HG03159 (cell line): ENCODE results near the gene DCUN1D1.
A peak's percentile ranks its signal among the peaks of the same experiment; 100 is the strongest.

ENCODE experiments used
- ATAC-seq: cut with Tn5 transposase; IDR thresholded peaks from one replicate; pipeline ENCODE4 v1.9.1; 2021; ENCODE audit warnings: mild to moderate bottlenecking, moderate library complexity; ENCODE audit not compliant: unreplicated experiment

DCUN1D1 gene

GRCh38 chr3:182937293-182938051, 42.9 kb downstream of the DCUN1D1 start:
- peak; percentile 88 for ATAC-seq

GRCh38 chr3:182936918-182937285, 43.4 kb downstream of the DCUN1D1 start:
- ATAC-seq, result no peak

GRCh38 chr3:182936239-182936917, 44.0 kb downstream of the DCUN1D1 start:
- no peak for ATAC-seq

- no peak for ATAC-seq
These were observed 44.5 kb downstream of the DCUN1D1 start for GRCh38 chr3:182935803-182936202.

GRCh38 chr3:182925944-182926337, 54.4 kb downstream of the DCUN1D1 start:
- ATAC-seq, result peak; percentile 26

- ATAC-seq, result peak; percentile 96
These were observed 54.9 kb downstream of the DCUN1D1 start for GRCh38 chr3:182925330-182925943.

GRCh38 chr3:182921665-182922355, 58.5 kb downstream of the DCUN1D1 start:
- no peak for ATAC-seq

GRCh38 chr3:182920515-182921084, 59.7 kb downstream of the DCUN1D1 start:
- no peak for ATAC-seq

GRCh38 chr3:182919866-182920357, 60.4 kb downstream of the DCUN1D1 start:
- ATAC-seq, result no peak

GRCh38 chr3:182917134-182917533, 63.2 kb downstream of the DCUN1D1 start:
- ATAC-seq, result no peak

GRCh38 chr3:182914341-182914740, 66.0 kb downstream of the DCUN1D1 start:
- ATAC-seq, result peak; percentile 40

GRCh38 chr3:182913889-182914288, 66.4 kb downstream of the DCUN1D1 start:
- ATAC-seq, result peak; percentile 88

GRCh38 chr3:182912474-182912873, 67.9 kb downstream of the DCUN1D1 start:
- ATAC-seq, result no peak

- ATAC-seq, result no peak
These were observed 68.6 kb downstream of the DCUN1D1 start for GRCh38 chr3:182911782-182912111.

- no peak for ATAC-seq
These were observed 69.2 kb downstream of the DCUN1D1 start for GRCh38 chr3:182910936-182911781.

GRCh38 chr3:182909318-182910040, 70.9 kb downstream of the DCUN1D1 start:
- no peak for ATAC-seq

GRCh38 chr3:182908471-182908870, 71.9 kb downstream of the DCUN1D1 start:
- no peak for ATAC-seq

- no peak for ATAC-seq
These were observed 74.3 kb downstream of the DCUN1D1 start for GRCh38 chr3:182906036-182906435.

- ATAC-seq, result no peak
These were observed 74.7 kb downstream of the DCUN1D1 start for GRCh38 chr3:182905623-182906022.
